Activated T-cell treated with anti-CD3 and anti-CD28 coated beads, Interleukin-2, amount 50 U/mL, for 72 hours (primary cell): Measurements from ENCODE around the gene SLC46A2. TPM values are rescaled to one million over a fixed set of nuclear protein-coding genes. Genes with fewer than 3 reads are reported as not detected.

ENCODE experiments used
- ATAC-seq, 2 donors: fragments of 150-1000 bp; cut with Tn5 transposase; replicated peaks in 1 of 2; 2 replicates each; pipeline ENCODE4 v1.10.0; 2021; ENCODE audit warnings: moderate library complexity in 2 of 2, mild to moderate bottlenecking in 1 of 2
- DNase-seq, 2 donors: peaks; one replicate each; pipeline ENCODE4 v3.0.0; 2021 to 2022; ENCODE audit warnings: mixed read lengths in 1 of 2
- H3K27ac Mint-ChIP-seq: one replicate; pipeline ENCODE4 v1.8.0; 2022; ENCODE audit warnings: mild to moderate bottlenecking, moderate library complexity, mixed read lengths
- H3K27me3 Mint-ChIP-seq: one replicate; pipeline ENCODE4 v1.8.0; 2022; ENCODE audit warnings: low read depth, mixed read lengths
- H3K36me3 Mint-ChIP-seq, 2 donors: one replicate each; pipeline ENCODE4 v1.8.0; 2022; ENCODE audit warnings: mixed read lengths in 2 of 2, mild to moderate bottlenecking in 1 of 2; ENCODE audit not compliant: insufficient read depth in 2 of 2
- H3K4me1 Mint-ChIP-seq: one replicate; pipeline ENCODE4 v1.8.0; 2022; ENCODE audit warnings: low read depth, mixed read lengths
- H3K4me3 Mint-ChIP-seq, 2 donors: one replicate each; pipeline ENCODE4 v1.8.0; 2022; ENCODE audit warnings: mild to moderate bottlenecking in 2 of 2, mixed read lengths in 2 of 2, moderate library complexity in 2 of 2
- H3K9me3 Mint-ChIP-seq, 2 donors: one replicate each; pipeline ENCODE4 v1.8.0; 2022; ENCODE audit warnings: mixed read lengths in 2 of 2
- total RNA-seq, 2 donors: library from RNA; stranded (reverse); gene quantifications; one replicate each; pipeline ENCODE4 v1.2.3, GENCODE V29; 2022

Gene SLC46A2, protein sequence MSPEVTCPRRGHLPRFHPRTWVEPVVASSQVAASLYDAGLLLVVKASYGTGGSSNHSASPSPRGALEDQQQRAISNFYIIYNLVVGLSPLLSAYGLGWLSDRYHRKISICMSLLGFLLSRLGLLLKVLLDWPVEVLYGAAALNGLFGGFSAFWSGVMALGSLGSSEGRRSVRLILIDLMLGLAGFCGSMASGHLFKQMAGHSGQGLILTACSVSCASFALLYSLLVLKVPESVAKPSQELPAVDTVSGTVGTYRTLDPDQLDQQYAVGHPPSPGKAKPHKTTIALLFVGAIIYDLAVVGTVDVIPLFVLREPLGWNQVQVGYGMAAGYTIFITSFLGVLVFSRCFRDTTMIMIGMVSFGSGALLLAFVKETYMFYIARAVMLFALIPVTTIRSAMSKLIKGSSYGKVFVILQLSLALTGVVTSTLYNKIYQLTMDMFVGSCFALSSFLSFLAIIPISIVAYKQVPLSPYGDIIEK
- total RNA-seq, result not detected

DNA sequence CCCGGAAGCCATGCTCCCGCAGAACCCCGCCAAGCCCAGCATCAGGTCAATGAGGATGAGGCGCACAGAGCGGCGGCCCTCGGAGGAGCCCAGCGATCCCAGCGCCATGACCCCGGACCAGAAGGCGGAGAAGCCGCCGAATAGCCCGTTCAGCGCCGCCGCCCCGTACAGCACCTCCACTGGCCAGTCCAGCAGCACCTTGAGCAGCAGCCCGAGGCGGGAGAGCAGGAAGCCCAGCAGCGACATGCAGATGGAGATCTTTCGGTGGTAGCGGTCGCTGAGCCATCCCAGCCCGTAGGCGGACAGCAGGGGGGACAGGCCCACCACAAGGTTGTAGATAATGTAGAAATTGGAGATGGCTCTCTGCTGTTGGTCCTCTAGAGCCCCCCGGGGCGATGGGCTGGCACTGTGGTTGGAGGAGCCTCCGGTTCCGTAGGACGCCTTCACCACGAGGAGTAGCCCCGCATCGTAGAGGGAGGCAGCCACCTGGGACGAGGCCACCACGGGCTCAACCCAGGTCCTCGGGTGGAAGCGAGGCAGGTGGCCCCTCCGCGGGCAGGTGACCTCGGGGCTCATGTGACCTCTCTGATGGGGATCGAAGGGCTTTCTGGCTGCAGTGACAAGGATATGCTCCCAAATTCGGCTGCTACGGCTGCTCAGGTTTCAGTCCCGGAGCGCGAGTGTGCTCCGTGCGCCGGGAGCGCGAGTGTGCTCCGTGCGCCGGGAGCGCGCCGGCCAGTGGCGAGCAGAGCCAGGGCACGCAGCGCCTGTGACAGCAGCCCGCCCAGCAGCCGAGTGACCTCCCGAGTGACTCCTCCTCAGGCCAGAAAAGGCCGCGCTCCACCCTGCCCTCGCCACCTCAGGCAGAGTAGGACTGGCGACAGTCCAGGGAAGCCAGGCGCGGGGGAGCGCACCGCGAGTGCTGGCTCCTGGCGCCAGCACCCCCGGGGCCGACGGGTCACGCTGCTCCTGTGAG lies at the start of gene SLC46A2:
Gene SLC46A2, minus strand, starts transcription at position 771 of the 976 bp plus-strand sequence. Its CDS starts 195 bp downstream, at position 576.
- Mint-ChIP-seq H3K4me1 (no peaks in the 10 kb centered on the region), H3K36me3 (no peaks in the 10 kb centered on the region), H3K27me3 (peaks cover 32% of the 10 kb centered on the region), H3K27ac (no peak within 1 kb of the TSS), H3K4me3 (peak within 1 kb of the TSS in 1 of 2 donors; percentile 29), H3K9me3 (no peaks in the 10 kb centered on the region)
- ATAC-seq, result no peak
- DNase-seq, result no peak

DNA sequence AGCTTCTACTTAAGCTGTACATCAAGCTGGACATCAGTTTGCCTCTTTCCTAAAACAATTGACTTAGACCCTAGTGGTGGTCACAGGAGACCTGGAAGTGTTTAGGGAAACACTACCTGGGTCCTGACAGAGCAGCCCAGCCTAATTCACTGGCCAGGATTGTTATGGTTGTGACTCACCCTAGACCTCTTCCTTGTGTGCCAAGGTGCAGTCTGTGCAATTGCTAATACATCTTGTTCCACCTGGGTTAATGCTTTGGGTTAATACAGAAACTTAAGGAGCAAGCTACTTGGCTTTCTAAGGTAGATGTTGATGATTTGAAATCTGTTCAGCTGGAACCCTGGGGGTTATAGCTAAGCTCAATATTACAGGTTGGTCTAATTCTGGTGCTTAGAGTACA lies 48.7 kb upstream of the SLC46A2 start:
- no peaks in the 10 kb centered on the region for H3K4me1 Mint-ChIP-seq
- no peaks in the 10 kb centered on the region for H3K36me3 Mint-ChIP-seq
- no peak for DNase-seq
- H3K27me3 Mint-ChIP-seq, result peaks cover 32% of the 10 kb centered on the region
- no peak overlapping the region for H3K4me3 Mint-ChIP-seq
- ATAC-seq, result no peak
- no peak overlapping the region for H3K27ac Mint-ChIP-seq
- peaks cover 0 to 2% of the 10 kb centered on the region in 2 donors for H3K9me3 Mint-ChIP-seq

- H3K27ac Mint-ChIP-seq, result no peak overlapping the region
These were observed 43.0 kb upstream of the SLC46A2 start for GRCh38 chr9:112933696-112934095.

GRCh38 chr9:112925058-112925641 lies 34.5 kb upstream of the SLC46A2 start:
- ATAC-seq, result peak; percentile 32 to 65
- no peaks in the 10 kb centered on the region for H3K36me3 Mint-ChIP-seq

More at GRCh38 chr9:112933696-112934095, 43.0 kb upstream of the SLC46A2 start:
- H3K4me1 Mint-ChIP-seq, result no peaks in the 10 kb centered on the region
- no peak overlapping the region for H3K4me3 Mint-ChIP-seq
- H3K36me3 Mint-ChIP-seq, result no peaks in the 10 kb centered on the region
- no peak for DNase-seq
- ATAC-seq, result no peak
- peaks cover 31% of the 10 kb centered on the region for H3K27me3 Mint-ChIP-seq
- peaks cover 0 to 2% of the 10 kb centered on the region in 2 donors for H3K9me3 Mint-ChIP-seq

GRCh38 chr9:112921549-112921948 lies 30.9 kb upstream of the SLC46A2 start:
- Mint-ChIP-seq H3K4me1 (peaks cover 5% of the 10 kb centered on the region), H3K27me3 (peaks cover 64% of the 10 kb centered on the region), H3K4me3 (no peak overlapping the region), H3K9me3 (no peaks in the 10 kb centered on the region), H3K36me3 (no peaks in the 10 kb centered on the region), H3K27ac (no peak overlapping the region)
- peak; percentile 54 to 56 for ATAC-seq
- DNase-seq, result peak; percentile 6

More at GRCh38 chr9:112925058-112925641, 34.5 kb upstream of the SLC46A2 start:
- Mint-ChIP-seq H3K9me3 (no peaks in the 10 kb centered on the region), H3K4me1 (peaks cover 5% of the 10 kb centered on the region), H3K27me3 (peaks cover 43% of the 10 kb centered on the region), H3K4me3 (no peak overlapping the region), H3K27ac (no peak overlapping the region)
- peak; percentile 13 to 16 for DNase-seq

DNA sequence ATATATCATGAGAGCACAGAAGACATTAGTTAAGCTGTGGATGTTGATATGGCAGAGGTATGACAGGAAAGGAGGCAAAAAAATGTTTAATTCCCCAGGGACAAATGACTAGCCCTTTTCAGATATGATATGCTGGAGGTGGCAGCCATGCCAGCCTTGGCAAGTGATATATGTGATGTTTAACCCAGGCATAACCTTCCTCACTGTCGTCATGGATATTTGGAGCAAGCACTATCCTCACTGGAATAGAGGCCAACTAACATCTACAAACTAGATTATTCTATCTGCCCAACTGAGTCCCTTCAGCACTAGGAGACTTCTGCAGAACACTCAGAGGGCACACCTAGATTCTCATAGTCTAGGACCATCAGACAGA lies 27.3 kb upstream of the SLC46A2 start:
- H3K36me3 Mint-ChIP-seq, result no peaks in the 10 kb centered on the region
- DNase-seq (no peak), ATAC-seq (no peak)
- no peak overlapping the region for H3K4me3 Mint-ChIP-seq
- no peaks in the 10 kb centered on the region for H3K4me1 Mint-ChIP-seq
- no peaks in the 10 kb centered on the region for H3K9me3 Mint-ChIP-seq
- no peak overlapping the region for H3K27ac Mint-ChIP-seq
- H3K27me3 Mint-ChIP-seq, result peaks cover 52% of the 10 kb centered on the region

- H3K4me1 Mint-ChIP-seq, result no peaks in the 10 kb centered on the region
- ATAC-seq, result no peak
These were observed 26.6 kb upstream of the SLC46A2 start for GRCh38 chr9:112917047-112917986.

GRCh38 chr9:112914524-112914923 lies 23.8 kb upstream of the SLC46A2 start:
- H3K27ac Mint-ChIP-seq, result no peak overlapping the region
- no peaks in the 10 kb centered on the region for H3K36me3 Mint-ChIP-seq
- no peak overlapping the region for H3K4me3 Mint-ChIP-seq
- ATAC-seq (no peak), DNase-seq (no peak)
- no peaks in the 10 kb centered on the region for H3K9me3 Mint-ChIP-seq
- peaks cover 53% of the 10 kb centered on the region for H3K27me3 Mint-ChIP-seq
- no peaks in the 10 kb centered on the region for H3K4me1 Mint-ChIP-seq

More at GRCh38 chr9:112917047-112917986, 26.6 kb upstream of the SLC46A2 start:
- Mint-ChIP-seq H3K4me3 (no peak overlapping the region), H3K27ac (no peak overlapping the region), H3K27me3 (peaks cover 52% of the 10 kb centered on the region), H3K36me3 (no peaks in the 10 kb centered on the region), H3K9me3 (no peaks in the 10 kb centered on the region)
- DNase-seq, result no peak

GRCh38 chr9:112913326-112913725 lies 22.6 kb upstream of the SLC46A2 start:
- H3K27ac Mint-ChIP-seq, result no peak overlapping the region
- no peaks in the 10 kb centered on the region for H3K9me3 Mint-ChIP-seq
- no peak for DNase-seq
- H3K4me3 Mint-ChIP-seq, result no peak overlapping the region
- no peaks in the 10 kb centered on the region for H3K36me3 Mint-ChIP-seq
- H3K4me1 Mint-ChIP-seq, result no peaks in the 10 kb centered on the region
- peaks cover 46% of the 10 kb centered on the region for H3K27me3 Mint-ChIP-seq
- no peak for ATAC-seq

GRCh38 chr9:112912636-112913035 lies 22.0 kb upstream of the SLC46A2 start:
- DNase-seq (no peak), ATAC-seq (no peak)
- H3K36me3 Mint-ChIP-seq, result no peaks in the 10 kb centered on the region
- H3K4me1 Mint-ChIP-seq, result no peaks in the 10 kb centered on the region
- H3K9me3 Mint-ChIP-seq, result no peaks in the 10 kb centered on the region
- peaks cover 39% of the 10 kb centered on the region for H3K27me3 Mint-ChIP-seq
- H3K27ac Mint-ChIP-seq, result no peak overlapping the region
- H3K4me3 Mint-ChIP-seq, result no peak overlapping the region

GRCh38 chr9:112911736-112912135 lies 21.1 kb upstream of the SLC46A2 start:
- Mint-ChIP-seq H3K27ac (no peak overlapping the region), H3K27me3 (peaks cover 40% of the 10 kb centered on the region), H3K9me3 (no peaks in the 10 kb centered on the region), H3K36me3 (no peaks in the 10 kb centered on the region), H3K4me3 (no peak overlapping the region), H3K4me1 (no peaks in the 10 kb centered on the region)
- ATAC-seq, result no peak
- DNase-seq, result no peak

- ATAC-seq (no peak), DNase-seq (no peak)
- Mint-ChIP-seq H3K9me3 (no peaks in the 10 kb centered on the region), H3K4me1 (no peaks in the 10 kb centered on the region), H3K36me3 (no peaks in the 10 kb centered on the region), H3K27me3 (peaks cover 45% of the 10 kb centered on the region), H3K27ac (no peak overlapping the region), H3K4me3 (no peak overlapping the region)
These were observed 14.4 kb upstream of the SLC46A2 start for GRCh38 chr9:112905084-112905483.
